ENCODE data around the gene DYNLT2. TPM values are rescaled to one million over a fixed set of nuclear protein-coding genes. Genes with fewer than 3 reads are reported as not detected.
"Not testable (repeated sequence)": the region's sequence is repeated elsewhere in the genome, so short reads cannot be mapped to it uniquely, and the experiment has no call there.

Gene DYNLT2
- total RNA-seq, 3 donors from 2014 or later, result 1.9 to 2.6 (median 2.3) TPM

- peaks cover 12% of the 10 kb centered on the region for H3K36me3 ChIP-seq
- no peak overlapping the region for H3K4me3 ChIP-seq
- TF ChIP-seq CTCF (IDR thresholded peaks at IDR 0.05) (no peak), POLR2AphosphoS5 (IDR thresholded peaks at IDR 0.05) (no peak), POLR2A (IDR thresholded peaks at IDR 0.05) (no peak)
- H3K9me3 ChIP-seq, result no peaks in the 10 kb centered on the region
- H3K27me3 ChIP-seq, result no peaks in the 10 kb centered on the region
- no peak overlapping the region for H3K27ac ChIP-seq
- DNase-seq (ENCODE audit: low spot score in 2 of 2), result no peak
- intact Hi-C loops (cut with DNase I; ENCODE audit: low total_unique reads), result no loop called here
- H3K4me1 ChIP-seq, result no peaks in the 10 kb centered on the region
These were observed 23.0 kb upstream of the DYNLT2 start for GRCh38 chr6:169774347-169774746.

- no peaks in the 10 kb centered on the region for H3K9me3 ChIP-seq
- H3K36me3 ChIP-seq, result peaks cover 7% of the 10 kb centered on the region
- TF ChIP-seq POLR2AphosphoS5 (IDR thresholded peaks at IDR 0.05) (no peak), POLR2A (IDR thresholded peaks at IDR 0.05) (no peak), CTCF (IDR thresholded peaks at IDR 0.05) (no peak)
- no peak overlapping the region for H3K27ac ChIP-seq
- intact Hi-C loops (cut with DNase I; ENCODE audit: low total_unique reads), result no loop called here
- DNase-seq (ENCODE audit: low spot score in 2 of 2), result no peak
- H3K4me1 ChIP-seq, result no peaks in the 10 kb centered on the region
- no peak overlapping the region for H3K4me3 ChIP-seq
- H3K27me3 ChIP-seq, result no peaks in the 10 kb centered on the region
These were observed 15.8 kb upstream of the DYNLT2 start for GRCh38 chr6:169766921-169767736.

GRCh38 chr6:169766232-169766631, 14.9 kb upstream of the DYNLT2 start:
- intact Hi-C loops (cut with DNase I; ENCODE audit: low total_unique reads), result no loop called here
- Histone ChIP-seq H3K27me3 (no peaks in the 10 kb centered on the region), H3K36me3 (peaks cover 7% of the 10 kb centered on the region), H3K4me3 (no peak overlapping the region), H3K27ac (no peak overlapping the region), H3K9me3 (no peaks in the 10 kb centered on the region), H3K4me1 (no peaks in the 10 kb centered on the region)
- DNase-seq (ENCODE audit: low spot score in 2 of 2), result no peak
- TF ChIP-seq CTCF (IDR thresholded peaks at IDR 0.05) (no peak), POLR2A (IDR thresholded peaks at IDR 0.05) (no peak), POLR2AphosphoS5 (IDR thresholded peaks at IDR 0.05) (no peak)

- H3K27ac ChIP-seq; H3K36me3 ChIP-seq; H3K27me3 ChIP-seq; H3K4me3 ChIP-seq; intact Hi-C loops (cut with DNase I; ENCODE audit: low total_unique reads); H3K9me3 ChIP-seq; H3K4me1 ChIP-seq; DNase-seq (ENCODE audit: low spot score in 2 of 2): not testable (repeated sequence)
These were observed 14.4 kb upstream of the DYNLT2 start for GRCh38 chr6:169765789-169766188.

GRCh38 chr6:169763881-169764280, 12.5 kb upstream of the DYNLT2 start:
- Histone ChIP-seq H3K4me3 (no peak overlapping the region), H3K27ac (no peak overlapping the region), H3K36me3 (no peaks in the 10 kb centered on the region), H3K9me3 (no peaks in the 10 kb centered on the region), H3K4me1 (no peaks in the 10 kb centered on the region), H3K27me3 (no peaks in the 10 kb centered on the region)
- intact Hi-C loops (cut with DNase I; ENCODE audit: low total_unique reads), result no loop called here
- TF ChIP-seq CTCF (IDR thresholded peaks at IDR 0.05) (no peak), POLR2AphosphoS5 (IDR thresholded peaks at IDR 0.05) (no peak), POLR2A (IDR thresholded peaks at IDR 0.05) (no peak)
- DNase-seq (ENCODE audit: low spot score in 2 of 2), result no peak
